ENCODE data around the gene ASCC1.

DNA sequence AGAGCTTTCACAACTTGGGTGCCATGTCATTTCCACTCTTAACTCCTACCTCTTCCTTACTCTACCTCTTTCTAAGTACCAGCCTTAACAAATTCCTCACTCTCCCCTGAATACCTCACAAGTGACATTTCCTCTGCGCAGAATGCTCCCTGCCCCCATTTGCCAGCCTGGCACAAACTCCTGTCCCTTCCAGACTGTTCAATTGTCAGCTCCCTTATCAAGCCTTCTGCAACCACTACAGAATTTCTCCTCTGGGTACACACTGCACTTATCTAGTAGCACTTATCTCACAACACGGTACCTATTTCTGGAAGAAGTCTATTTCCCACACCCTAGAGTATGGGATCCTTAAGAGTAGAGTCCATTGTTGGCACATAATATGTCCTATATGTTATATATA is 39.4 kb downstream of the ASCC1 start:
- TF ChIP-seq CTCF (IDR thresholded peaks at IDR 0.05) (no peak), POLR2A (IDR thresholded peaks at IDR 0.05) (no peak)
